GM19240 (cell line): Measurements from ENCODE around the gene RXRA.

Experiments
- DNase-seq: peaks from one replicate; pipeline ENCODE4 v3.0.0; 2011; ENCODE audit warnings: low spot score; ENCODE audit not compliant: insufficient read length

Gene RXRA

DNA sequence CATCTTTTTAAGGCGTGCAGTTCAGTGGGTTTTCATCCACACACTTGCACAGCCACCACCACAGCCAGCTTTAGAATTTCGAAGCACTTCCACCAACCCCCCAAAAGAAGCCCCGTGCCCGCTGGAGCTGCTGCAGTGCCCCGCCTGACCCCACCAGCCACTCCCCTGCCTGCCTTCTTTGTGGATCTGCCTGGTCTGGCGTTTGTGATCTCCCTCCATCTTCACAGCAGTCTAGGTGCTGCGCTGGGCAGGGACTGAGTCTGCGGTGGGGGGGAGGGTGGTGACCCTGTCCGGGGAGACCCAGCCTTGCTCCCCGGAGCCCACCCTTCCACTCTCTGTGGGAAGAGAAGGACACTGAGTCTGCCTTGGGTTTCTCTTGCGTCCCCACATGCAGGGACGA, 40.8 kb downstream of the RXRA start:
- DNase-seq, result no peak

DNA sequence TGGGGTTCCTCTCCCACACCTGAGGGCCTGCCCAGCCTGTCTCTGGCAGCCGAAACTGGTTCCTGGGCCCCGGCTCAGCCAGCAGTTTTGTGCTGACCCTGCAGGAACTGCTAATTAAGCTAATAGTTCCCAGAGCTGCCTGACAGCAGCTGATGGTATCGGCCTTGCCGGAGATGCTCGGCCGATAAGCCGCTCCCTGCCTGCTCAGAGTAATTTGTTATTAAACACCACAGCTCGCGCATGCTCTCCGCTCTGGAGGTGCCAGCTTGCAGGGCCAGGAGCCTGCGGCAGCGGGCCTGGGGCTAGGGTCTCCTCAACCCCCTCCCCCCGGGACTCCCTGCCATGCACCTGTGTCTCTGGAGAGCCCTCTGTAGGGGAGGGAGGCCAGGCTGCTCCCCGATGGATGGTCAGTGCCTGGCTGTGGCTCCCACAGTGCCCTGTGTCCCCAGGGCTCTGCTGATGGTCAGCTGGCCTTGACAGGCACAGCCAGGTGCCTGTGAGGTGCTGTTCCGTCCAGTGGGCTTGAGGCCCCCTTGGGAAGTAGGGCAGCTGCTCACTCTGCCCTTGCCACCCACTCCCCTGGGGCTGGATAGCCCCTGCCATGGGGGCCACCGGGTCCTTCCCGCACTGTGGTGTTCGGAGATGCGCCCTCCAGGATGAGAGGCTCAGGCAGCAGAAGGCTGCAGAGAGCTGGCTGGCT, 41.7 kb downstream of the RXRA start:
- DNase-seq, result no peak

- DNase-seq, result no peak
Observed at GRCh38 chr9:134368571-134368970, 42.3 kb downstream of the RXRA start.

- no peak for DNase-seq
Observed at GRCh38 chr9:134369416-134370212, 43.4 kb downstream of the RXRA start.

DNA sequence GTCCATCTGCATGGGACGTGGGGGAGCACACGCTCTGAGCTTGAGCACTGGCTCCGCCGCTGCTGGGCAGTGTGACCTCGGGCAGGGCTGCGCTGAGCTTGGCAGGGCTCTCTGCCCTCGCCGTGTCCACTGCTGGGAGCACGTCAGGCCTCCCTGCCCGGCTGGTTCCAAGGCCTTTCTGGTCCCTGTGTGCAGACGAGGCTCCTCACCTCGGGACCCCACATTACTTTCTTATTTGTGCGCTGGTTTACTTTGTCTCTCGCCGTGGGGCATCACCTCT, 43.9 kb downstream of the RXRA start:
- no peak for DNase-seq

DNA sequence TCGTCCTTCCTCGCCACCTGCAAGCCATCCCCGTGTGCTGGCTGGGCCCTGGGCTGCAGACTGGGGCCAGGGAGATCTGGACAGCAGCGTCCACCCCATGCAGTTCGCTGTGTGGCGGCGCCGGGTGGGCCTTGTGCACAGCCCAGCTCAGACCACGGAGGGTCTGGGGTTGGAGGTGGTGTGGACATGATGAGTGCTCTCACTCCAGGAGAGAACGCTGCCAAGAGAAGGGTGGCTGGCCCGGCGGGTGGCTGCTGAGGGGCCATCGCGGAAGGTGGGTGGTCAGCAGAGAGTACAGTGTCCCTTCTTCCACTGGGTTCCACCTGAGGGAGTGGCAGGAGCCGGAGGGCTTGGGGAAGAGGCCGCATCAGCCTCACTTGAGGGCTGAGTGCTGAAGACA, 44.4 kb downstream of the RXRA start:
- DNase-seq, result no peak

DNA sequence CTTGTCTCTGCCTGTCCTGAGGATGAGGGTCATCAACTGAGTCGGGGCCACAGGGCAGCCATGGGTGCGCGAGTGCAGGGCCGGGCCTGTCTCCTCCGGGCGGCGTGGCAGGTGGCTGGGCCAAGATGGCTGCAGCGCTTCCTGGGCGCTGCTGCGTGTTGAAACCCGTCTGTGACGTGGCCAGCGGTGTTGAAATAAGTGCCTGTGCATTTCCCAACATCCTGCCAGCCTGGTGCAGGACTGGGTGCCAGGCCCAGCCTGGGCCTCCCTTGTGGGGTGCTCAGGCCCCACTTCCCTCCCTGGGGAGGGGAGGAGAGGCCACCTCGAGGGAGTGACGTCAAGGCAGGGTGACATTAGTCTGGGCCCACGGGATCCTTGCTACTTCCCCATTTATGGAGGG, 45.5 kb downstream of the RXRA start:
- DNase-seq, result no peak

DNA sequence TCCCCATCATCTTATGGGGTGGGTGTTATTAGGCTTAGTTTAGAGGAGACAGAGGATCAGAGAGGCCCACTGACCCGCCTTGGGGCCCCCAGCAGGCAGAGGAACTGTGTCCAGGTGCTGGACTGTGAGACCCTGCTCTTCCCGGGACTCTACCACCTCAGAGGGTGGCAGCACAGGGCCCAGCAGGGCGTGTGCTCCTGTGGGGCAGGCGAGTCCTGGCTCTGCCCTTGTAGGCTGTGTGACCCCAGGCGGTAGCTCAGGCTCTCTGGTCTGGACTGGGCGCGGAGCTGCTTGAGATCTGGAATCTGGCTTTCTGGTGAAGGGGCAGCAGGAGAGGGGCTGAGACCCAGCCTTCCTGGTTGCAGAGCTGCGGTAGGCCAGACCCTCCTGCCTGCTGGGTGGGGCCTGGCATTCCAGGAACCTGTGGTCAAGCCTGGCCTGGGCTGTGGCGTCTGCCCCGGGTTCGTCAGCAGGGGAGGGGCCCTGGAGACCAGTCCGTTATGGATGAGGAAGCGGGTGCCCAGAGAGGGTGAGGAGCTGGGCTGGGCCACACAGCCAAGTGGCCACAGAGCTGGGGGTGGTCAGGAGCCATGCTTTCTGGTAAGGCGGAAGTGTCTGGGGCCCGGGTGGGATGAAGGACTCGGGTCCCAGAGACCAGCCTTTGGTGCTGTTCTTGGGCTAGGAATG, 46.5 kb downstream of the RXRA start:
- no peak for DNase-seq

- no peak for DNase-seq
Observed at GRCh38 chr9:134373269-134373668, 47.0 kb downstream of the RXRA start.

- DNase-seq, result no peak
Observed at GRCh38 chr9:134373953-134374300, 47.7 kb downstream of the RXRA start.

GRCh38 chr9:134374301-134375010, 48.2 kb downstream of the RXRA start:
- no peak for DNase-seq

- DNase-seq, result no peak
Observed at GRCh38 chr9:134375011-134375390, 48.7 kb downstream of the RXRA start.

DNA sequence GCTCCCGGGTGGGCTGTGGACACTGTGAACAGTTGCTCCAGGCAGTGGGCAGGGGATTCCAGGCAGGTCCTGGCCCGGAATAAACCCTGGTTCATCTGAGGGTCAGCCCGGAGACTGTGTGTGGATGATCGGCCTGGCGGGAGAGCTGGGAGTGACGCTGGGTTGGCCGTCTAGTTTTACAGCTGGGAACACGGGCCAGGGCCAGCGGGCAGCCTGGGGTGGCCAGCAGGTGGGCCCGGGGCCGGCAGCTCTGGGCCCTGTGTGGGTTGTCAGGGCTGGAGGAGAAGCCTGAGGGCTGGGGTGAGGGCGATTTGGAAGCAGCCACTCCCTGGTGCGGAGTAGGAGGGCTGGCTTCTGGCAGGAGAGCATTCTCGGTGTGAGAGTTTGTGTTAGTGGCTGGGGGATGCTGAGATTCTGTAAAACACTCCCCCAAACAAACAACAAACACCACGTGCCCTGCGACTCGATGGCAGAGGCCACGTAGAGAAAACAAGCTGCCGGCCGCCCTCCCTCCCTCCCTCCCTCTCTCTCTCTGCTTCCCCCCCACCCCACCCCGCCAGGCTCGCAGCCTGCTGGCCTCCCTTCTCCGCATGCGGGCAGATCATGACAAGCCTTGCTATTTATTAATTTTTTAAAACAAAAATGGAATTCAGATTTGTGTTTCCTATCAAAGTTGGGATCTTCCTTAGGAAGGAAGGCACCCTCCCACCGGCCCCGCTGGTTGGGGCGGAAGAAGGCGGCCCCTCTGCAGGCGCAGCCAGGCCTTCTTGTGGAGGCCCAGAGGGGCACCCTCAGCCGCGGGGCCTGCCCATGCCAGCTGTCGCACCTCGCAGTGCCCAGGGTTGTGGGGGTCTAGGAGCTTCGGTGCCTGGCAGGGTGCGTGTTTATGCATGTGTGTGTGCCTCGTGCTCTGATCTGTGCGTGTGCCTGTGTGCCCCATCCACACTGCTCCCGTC, 49.5 kb downstream of the RXRA start:
- DNase-seq, result no peak

DNA sequence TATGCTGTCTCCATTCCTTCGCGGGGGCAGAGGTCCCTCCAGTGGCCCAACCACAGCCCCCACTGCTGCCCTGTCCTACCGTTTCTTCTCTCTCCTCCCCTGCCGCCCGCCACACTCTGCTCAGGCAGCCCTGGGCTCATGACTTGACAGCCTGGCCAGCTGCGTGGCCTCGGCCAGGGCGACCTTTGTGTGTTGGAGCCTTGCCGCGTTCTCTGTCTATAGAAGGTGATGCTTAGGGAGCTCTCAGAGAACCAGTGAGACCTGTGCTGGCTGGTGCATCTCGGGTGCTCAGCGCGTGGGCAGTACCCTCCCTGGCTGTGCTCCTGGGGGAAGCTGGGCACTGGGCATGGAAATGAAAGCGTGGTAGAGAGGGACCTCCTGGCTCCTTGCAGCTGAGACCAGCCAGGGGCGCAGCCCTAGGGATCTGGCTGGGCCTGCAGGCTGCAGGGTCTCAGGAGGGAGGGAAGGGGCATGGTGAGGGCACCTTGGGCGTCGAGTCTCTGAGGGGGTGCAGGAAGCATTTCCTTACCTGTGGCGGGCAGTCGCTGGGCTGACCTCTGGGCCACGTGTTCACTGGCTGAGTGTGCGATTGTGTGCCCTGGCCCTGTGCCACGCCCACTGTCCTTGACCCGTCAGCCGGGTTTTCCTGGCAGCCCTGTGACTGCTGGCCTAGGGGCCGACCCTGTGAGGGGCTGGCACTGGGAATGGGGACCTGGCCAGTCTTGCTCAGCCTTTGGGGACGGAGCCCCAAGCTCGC, 50.3 kb downstream of the RXRA start:
- no peak for DNase-seq

DNA sequence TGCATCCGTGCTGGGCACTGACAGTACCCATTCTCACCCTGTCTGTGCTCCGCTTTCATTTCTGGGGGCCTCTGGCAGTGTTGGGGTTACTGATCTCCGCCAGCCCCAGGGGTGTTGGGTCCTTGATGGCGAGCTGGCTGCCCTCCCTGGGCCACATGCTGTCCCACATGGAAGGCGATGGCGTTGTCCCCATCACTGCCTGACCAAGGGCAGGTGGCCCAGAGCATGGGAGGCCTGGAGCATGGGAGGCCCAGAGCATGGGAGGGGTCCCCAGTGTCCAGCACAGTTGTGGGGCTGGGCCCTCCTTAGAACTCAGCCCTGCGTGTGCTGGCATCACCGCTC, 50.9 kb downstream of the RXRA start:
- DNase-seq, result no peak

DNA sequence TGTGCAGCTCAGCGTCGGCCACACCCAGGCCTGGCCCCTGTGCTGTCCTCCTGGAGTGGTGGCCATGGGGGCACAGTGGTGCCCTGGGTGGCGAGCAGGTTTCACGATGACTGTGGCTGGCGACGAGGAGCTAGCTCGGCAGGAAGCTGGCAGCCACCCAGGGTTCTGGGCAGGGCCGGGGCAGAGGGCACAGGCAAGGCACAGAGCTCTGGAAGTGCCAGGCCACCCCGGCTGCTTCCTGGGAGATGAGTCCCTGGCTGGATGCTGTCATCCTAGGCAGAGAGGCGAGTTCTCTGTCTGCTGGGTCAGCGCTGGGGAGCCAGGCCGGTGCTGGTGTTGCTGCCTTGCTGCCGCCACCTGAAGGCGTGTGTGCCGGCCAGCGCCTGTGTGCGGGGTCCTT, 51.7 kb downstream of the RXRA start:
- DNase-seq, result no peak

DNA sequence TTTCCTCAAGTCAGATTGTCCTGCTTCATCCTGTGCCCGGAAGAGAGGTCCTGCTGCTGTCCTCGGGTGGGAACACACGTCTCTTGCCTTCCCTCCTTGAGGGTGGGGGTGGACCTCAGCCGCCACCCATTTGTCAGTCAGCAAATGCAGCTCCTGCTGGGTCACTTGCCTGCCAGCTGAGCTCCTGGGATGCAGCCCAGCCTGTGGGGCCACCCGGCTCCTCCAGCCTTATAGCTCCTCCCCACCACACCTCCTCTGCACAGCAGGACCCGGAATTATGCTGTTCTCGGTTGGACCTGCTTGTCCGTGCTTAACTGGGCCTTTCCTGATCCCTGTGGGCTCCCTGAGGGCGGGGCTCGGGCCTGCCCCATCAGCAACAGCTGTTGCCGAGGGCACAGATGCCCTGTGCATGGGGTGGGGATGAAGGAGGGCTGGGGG, 52.7 kb downstream of the RXRA start:
- DNase-seq, result no peak

- DNase-seq, result no peak
Observed at GRCh38 chr9:134379831-134380365, 53.6 kb downstream of the RXRA start.

DNA sequence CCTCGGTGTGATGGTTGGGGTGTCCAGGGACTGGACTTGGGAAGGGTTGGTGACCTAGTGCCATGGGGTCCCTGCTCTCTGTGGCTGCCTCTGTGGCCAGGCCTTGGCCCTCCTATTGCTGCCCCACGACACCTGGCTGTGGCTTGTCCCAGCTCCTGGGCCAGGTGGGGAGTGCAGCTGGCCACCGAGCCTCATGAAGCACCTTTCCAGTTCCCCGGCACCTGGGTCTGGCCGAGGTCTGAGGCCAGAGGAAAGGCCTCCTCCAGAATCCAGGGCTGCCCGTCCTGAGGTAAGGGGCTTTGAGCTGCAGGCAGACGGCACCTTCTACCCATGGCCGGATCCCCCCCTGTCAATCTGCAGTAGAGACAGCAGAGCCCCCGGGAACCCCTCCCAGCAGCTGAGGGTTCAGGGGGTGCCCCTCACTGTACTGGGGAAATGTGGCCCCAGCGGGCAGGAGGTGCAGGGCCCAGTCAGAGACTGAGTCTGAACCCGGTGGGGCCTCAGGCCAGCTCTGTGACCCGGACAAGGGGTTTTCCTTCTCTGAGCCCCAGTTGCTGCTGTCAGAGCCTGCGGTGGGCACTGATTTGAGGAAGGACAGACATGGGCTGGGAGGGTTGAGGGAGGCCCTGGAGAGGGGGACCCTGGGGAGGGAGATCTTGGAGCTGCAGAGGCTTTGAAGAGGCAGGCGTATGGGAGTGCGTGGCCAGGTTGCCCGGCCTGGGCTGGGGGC, 54.5 kb downstream of the RXRA start:
- DNase-seq, result no peak
